GM10266 (cell line): ENCODE results near the gene FEZF1.

Source experiments
- DNase-seq: peaks from one replicate; pipeline ENCODE4 v3.0.0; 2012; ENCODE audit errors: extremely low spot score
- CTCF ChIP-seq: IDR thresholded peaks from 2 replicates; pipeline ENCODE4 v1.5.1; 2012; ENCODE audit warnings: mild to moderate bottlenecking, low read depth; ENCODE audit not compliant: control insufficient read depth, insufficient read depth; ENCODE audit errors: missing control alignments

Gene FEZF1

DNA sequence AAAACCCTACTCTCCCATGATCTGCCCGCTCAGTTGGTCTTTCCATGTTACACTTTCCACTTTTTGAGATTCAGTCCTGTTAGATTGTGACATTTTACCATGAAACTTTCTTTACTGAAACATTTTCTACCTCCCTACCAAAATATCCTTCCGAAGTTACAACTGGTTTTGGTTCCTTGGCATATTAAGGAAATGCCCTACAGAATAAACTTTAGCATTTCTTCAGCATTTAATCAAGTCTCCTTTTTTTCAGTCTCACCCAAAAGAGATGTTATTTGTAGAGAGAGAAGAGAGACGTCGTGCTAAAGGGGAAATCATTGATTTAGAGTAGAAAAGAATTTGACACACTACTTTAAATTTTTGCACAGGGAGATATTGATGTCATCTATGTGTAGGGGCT lies 9.7 kb upstream of the FEZF1 start:
- no peak for DNase-seq
- no peak for TF ChIP-seq CTCF

DNA sequence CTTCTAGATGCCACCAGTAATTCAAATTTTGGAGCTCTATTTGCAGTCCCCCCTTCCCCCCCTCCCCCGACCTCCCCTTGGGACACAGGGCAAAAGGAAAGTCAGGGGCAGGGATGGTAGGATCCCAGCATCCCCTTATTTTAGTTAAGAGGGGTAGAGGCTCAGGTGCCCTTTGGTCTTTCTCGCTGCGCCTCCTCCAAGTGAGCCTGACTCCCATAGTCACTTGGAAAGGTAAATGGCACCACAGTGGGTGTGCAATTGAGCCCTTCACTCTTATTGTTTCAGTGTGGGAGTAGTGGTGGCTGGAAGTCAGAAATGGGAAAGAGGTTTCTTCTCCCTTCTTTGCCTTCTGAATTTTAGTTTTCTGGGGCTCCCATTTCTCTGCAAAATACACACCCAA lies 8.2 kb upstream of the FEZF1 start:
- DNase-seq, result no peak
- no peak for TF ChIP-seq CTCF

DNA sequence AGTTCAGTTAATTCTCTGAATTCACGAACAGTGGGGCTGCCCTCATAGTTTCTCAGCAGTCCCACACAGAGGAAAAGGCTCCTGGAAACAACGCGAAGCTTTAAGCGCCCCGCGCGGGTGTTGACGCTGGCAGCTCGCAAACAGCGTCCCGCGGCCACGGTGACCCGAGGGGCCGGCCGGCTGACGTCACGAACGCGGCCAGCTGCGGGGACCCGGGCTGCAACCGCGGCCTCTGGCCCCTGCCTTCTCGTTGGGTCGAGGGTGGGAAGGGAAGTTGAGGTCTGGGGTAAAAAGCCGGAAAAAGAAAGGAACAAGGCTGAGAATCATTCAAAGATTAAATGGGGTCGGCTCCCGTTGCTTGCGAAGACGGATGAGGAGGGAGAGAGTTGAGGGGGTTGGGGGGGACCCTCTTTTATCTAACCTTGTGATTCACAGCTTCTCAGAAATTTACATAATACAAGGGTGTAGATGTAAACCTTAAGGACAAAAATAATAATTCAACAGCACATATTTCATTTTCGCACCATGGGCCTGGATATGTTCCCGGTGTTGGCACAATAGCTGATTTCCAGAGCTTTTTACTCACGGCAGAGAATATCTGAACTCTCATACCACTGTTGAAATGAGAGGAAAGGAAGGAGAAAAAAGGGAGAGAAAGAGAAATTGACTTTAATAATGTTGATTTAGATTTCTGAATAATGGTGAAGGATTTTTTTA lies 7.3 kb upstream of the FEZF1 start:
- TF ChIP-seq CTCF, result no peak
- no peak for DNase-seq

- no peak for DNase-seq
These were observed 6.6 kb upstream of the FEZF1 start for GRCh38 chr7:122311050-122311700.

GRCh38 chr7:122310119-122311021 lies 5.8 kb upstream of the FEZF1 start:
- TF ChIP-seq CTCF, result no peak
- DNase-seq, result no peak

More at GRCh38 chr7:122311050-122311700, 6.6 kb upstream of the FEZF1 start:
- TF ChIP-seq CTCF, result no peak

DNA sequence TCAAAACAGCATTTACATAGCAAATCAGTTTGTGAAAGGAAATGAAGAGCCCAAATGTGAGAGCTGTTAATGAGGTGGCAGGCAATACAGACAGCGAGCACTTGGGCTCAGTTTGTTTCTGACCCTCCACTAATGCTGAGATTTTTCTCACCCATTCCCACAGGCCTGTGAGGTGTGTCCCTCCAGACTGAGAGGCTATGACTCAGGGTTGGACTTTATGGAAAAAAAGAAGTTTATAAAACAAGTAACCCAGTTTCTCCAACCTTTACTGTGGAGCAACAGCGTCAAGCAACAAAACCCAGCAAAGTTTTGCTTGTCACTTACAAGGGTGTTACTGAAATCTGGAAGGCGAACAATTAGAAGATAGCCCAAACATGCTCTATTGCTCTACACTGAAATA lies 4.9 kb upstream of the FEZF1 start:
- TF ChIP-seq CTCF, result no peak
- no peak for DNase-seq

GRCh38 chr7:122307228-122307621 lies 2.7 kb upstream of the FEZF1 start:
- no peak for DNase-seq
- no peak for TF ChIP-seq CTCF
